ENCODE measurements around the gene ELL2.

The ELL2 gene
- 122 reads per million, percentile 86 among the genes with 10 or more reads in this experiment for total RNA-seq

DNA sequence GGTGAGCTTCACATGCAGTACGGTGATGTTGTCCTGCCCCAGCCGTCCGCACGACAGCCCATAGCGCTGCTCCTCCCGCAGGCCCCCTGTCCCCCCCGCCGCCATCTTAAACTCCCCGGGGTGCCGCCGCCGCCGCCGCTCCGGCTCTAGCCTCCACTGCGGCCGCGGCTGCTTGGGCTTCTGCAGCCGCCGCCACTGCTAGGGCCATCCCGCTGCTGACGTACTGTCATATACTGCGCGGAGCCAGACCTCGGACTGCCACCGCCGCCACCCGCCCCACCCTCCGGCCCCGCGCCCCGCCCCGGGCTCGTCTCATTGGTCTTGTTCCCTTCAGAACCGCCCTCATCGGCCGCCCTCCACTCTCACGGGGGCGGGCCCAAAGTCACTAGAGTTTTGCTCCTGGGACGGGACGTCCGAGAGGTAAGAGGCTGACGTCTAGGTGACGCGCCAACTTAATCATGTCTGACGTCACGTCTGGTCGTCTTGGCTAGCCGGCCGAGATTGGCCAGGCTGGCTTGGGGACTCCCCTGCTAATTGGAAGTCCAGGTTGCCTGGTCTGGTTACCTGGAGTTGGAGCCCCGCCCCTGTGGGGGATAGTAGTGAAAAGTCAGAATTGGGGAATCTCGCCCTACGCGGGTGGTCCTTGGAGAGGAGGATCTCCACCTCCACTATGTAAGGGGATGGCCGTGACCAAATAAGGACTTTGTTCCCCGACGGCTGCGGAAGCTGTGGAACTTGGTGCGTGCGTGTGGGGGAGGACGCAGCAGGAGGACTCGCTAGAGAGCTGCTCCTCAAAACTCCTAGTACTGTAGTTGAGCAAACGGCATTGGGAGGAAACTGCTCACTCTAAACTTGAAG lies at the start of gene ELL2:
Gene ELL2, minus strand, starts transcription at position 235 of the 858 bp plus-strand sequence. Its CDS starts 130 bp downstream, at position 105.
- peak; percentile 97 for DNase-seq

DNA sequence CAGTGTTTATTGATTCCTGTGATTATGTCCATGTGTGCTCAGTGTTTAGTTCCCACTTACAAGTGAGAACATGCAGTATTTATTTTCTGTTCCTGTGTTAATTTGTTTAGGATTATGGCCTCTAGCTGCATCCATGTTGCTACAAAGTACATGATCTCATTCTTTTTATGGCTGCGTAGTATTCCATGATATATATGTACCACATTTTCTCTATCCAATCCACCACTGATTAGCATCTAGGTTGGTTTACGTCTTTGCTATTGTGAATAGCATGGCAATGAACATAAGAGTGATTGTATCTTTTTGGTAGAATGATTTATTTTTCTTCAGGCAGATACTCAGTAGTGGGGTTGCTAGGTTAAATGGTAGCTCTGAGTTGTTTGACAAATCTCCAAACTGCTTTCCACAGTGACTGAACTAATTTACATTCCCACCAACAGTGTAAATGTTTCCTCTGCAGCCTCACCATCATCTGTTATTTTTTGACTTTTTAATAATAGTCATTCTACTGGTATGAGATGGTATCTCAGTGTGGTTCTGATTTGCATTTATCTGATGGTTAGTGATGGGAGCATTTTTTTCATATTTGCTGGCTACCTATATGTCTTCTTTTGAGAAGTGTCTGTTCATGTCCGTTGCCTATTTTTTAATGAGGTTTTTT lies 47.5 kb upstream of the ELL2 start:
- DNase-seq, result no peak

DNA sequence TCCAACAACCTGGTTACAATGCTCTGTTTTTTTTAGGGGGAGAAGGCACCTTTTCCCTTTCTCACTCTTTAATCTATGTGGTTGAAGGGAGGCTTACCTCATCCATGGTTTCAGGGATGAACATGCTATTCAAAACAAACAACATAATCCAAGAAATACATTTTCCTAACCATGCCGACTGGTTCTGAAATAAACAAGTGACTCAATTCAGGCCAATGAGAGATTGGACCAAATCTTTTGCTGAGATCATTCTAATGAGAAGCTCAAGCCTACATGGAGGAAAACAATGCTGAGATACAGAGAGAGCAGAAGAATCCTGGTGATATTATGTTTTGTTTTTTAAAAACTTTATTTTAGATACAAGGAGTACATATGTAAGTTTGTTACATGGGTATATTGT lies 46.8 kb upstream of the ELL2 start:
- no peak for DNase-seq

DNA sequence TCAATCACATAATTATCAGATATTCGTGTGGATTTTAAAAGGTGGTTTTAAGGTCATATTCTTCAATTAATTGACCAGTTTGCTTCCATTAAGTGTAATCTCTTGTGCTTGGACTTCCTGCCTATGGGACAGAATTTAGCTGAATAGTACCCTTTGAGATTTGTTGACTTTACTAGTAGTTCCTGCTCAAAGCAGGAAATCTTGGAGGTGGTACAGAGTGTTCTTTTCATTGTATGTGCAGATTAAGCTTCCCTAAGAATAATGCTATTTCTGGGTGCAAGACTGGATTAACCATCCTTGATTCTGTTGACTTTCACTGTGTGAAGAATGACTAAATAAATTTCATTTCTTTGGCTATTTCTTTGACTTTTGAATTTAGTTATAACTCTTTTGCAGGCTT lies 45.4 kb upstream of the ELL2 start:
- DNase-seq, result no peak

DNA sequence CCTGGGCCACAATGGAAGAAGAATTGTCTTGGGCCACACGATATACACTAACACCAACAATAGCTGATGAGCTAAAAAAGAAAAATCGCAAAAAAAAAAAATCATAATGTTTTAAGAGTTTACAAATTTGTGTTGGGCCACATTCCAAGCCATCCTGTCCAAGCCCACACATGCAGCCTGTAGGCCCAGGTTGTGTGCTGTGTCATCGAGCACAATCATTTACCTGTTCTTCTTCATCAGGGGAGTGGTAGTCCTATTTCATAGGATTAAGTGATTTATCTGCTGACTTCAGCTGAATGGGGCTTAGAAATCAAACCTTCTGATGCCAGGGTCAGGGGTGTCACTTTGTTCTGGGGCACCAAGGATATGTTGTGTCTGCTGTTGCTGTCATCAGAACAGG lies 44.6 kb upstream of the ELL2 start:
- no peak for DNase-seq

DNA sequence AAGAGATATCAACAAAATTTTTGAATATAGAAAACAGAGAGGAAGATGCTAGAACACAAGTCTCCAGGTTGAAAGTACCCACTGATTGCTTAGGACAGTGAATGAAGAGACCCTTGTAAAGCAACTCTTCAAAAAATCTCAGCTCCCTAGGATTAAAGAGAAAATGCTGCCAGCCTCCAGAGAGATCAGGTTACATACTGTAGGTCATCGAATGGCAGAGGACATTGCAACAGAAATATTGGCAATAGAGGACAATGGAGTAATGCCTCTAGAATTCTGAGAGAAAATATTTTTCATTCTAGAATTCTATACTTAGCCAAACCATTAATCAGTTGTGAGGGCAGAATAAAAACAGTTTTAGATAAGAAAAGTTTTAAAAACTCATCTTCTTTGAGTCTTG lies 43.1 kb upstream of the ELL2 start:
- no peak for DNase-seq

DNA sequence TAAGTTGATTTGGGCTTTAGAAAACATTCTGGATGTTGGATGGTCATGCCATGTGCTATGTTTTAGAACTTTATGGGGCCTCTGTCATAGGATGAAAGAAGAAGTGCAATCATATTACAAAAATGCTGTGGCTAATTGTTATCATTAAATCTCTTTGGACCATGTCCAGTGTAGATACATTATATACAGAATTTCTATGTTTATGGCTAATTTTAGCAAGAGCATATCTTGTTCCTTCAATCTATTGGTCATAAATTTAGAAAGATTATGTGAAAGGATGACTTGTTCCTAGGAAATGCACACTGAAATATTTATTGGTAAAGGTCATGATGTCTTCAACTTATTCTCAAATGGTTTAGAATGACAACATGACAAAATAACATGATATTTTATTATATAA lies 42.4 kb upstream of the ELL2 start:
- no peak for DNase-seq

DNA sequence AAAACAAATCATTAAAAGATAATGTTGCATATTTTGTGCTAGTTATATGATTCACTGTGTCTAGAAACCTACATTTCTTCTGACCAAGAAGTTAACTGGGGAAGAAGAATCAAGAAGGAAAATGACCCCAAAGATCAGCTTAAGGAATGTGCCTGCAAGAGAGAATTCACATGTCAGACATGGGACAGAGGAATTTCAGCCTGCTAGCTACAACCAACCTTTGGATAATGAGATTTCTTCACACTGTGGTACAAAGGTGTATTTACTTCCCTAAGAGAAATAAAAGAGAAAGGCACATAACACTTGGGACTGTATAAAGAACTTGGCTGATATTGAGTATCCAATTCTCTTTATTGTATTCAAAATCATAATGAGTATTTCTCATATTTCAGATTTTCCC lies 39.6 kb upstream of the ELL2 start:
- no peak for DNase-seq

DNA sequence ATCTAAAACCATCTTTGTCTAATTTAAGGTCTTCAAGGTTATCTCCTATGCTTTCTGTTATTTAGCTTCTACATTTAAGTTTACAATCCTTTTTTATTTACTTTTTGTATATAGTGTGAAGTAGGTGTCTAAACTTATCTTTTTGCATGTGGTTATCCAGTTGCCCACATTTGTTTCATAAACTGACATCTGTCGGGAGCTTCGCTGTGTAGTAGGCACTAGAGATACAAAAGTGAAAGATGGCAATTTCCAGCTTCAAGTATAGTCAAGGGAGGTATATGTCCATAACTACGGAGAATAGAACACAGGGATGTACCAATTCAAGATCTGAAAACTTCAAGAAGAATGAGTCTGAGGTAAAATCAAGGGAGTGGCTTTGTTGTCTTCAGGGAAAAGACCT lies 38.7 kb upstream of the ELL2 start:
- DNase-seq, result no peak

DNA sequence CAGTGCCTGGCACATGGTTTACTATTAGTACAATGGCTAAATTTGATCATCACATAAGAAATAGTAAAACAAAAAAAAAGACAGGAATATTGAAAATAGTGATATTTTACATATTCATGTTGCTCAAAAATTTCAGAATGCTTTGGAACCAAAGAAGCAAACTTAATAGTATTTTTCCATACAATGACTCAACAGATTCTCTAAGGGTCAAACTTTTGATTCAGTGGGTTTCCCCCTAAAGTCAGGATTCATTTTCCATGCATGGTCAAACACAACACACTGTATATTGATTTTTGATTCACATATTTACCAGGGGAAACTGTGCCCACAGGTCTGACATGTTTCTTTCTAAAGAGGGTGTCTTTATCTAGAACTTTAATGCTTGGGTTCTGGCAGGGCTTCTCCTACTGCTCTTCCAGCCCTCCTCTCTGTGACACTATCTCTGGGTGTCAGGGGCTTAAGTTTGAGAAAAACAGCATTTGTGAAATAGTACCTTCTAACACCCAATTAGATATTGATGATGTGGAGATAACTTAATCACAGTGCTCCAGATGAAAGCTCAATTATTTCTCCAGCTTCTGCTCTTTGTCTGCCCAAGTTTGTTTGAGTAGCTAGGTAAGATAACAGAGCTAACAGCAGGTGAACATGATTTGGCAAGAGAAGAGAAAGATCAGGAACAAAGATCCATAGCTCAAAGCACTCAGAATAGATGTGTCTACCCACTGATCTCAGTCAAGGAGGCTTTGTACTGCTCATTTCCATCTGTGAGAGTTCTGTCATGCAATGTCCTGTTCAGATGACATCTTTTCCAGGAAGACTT lies 35.5 kb upstream of the ELL2 start:
- no peak for DNase-seq

DNA sequence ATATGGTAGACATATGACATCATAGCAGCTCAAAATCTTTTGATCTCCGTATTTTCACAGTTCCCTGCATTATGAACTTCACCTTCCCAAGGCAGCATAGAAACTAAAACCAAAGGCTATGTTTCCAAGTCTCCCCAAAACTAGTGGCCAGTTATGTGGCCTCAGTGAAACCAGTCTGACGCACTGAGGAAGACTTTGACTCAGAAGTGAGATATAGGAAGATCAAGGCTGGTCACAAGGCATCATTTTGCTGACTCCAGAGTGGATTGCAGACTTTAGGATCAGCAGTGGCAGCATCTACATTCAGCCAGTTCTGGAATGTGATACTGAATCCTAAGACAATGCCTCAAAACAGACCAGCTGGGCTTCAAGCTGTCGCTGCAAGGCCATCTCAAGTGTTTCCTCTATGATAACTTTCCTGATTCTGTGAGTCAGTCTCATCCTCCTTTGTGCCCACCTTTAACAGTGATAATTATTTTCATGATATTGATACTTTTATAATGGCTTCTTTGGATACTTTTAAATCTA lies 34.4 kb upstream of the ELL2 start:
- DNase-seq, result no peak

DNA sequence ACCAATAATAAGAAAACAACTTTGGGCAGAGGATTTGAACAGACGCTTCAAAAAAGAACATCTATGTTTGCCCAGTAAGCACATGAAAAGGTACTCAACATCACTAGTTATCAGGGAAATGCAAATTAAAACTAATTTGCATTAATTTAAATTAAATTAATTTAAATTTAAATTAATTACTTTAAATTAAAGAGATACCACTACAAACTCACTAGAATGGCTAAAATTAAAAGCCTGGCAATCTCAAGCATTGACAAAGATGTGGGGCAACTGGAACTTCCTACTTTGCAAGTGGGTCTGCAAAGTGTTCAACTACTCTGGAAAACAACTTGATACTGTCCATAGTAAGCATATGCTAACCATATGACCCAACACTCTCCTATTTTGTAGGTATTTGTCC lies 32.1 kb upstream of the ELL2 start:
- DNase-seq, result no peak

DNA sequence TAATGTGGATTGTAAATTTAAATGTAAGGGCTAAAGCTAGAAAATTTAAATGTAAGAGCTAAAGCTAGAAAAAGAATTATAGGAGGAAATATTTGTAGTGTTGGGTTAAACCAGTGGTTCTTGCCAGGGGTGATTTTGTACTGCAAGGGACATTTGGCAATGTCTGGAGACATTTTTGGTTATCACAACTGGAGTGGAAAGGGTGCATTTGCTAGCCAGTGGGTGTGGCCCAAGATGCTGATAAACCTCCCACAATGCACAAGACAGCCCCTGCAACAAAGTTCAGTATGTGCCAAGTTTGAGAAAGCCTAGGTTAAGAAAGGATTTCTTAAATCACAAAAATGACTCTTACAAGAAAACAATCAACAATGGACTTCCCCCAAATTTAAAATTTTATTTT lies 31.6 kb upstream of the ELL2 start:
- no peak for DNase-seq

DNA sequence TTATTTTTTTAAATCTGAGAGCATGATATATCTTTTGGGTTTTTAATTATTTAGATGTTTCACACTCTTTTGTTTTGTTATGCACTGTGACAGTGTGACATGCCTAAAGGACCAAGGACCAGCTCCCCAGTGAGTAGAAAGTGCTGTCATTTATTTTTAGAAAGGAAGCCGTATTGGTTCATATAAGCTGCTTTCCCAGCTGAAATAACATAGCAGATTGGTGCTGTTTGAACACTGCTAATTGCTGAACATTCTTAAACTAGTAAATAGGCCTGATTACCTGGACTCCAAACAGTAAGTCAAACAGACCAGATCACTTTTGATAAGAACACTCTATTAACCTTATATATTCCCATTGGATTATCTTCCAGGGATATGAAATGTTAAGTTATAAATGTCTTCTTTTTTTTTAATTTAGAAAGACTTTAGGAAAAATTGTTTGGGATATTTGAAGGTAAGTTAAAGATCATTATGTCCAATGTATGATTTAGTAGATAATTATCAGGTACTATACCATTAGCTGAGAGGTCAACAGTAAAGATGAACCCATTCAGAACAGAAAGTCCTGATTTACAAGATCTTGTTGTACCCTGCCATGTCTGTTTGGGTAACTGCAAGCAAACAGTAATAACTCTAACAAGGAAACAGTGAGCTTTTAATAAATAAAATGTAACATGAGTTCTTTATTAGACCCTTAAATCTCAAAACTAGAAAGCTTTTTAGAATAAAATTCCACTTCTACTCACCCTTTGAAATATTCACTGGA lies 27.8 kb upstream of the ELL2 start:
- DNase-seq, result no peak

DNA sequence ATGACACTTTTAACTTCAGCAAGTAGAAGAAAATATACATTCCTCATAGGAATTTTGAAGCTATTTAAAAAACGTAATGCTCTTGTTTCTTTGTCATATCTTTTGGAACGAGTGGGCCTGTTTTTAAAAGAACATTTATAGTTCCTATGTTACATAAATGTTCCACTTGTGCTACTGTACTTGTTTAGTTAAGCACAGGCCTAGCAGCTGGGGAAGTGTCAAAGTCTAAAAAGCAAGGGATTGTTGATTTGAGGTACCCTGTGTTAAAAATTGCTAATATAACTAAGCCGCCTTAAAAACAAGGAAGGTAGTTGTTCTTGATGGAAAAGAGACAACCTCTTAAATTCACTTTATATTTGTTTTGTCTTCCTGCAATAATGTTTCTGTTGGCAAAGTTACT lies 27.2 kb upstream of the ELL2 start:
- DNase-seq, result no peak

DNA sequence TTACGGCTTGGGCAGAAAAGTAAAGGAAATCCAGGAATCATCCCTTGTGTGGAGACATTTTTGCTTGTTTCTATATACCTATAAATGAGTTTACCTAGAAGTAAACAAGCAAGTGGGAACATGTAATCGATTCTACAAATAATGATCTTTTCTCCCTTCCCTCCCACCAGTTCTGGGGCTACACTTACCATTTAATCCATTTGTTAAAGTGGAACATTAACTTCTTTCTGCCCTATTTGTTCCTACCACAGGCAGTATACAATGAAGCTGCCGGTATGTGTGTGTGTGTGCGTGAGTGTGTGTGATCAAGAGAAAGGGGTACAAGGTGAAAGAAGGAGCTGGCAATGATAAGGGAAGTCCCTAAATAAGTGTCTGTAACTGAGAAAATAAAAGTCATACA lies 26.4 kb upstream of the ELL2 start:
- no peak for DNase-seq

DNA sequence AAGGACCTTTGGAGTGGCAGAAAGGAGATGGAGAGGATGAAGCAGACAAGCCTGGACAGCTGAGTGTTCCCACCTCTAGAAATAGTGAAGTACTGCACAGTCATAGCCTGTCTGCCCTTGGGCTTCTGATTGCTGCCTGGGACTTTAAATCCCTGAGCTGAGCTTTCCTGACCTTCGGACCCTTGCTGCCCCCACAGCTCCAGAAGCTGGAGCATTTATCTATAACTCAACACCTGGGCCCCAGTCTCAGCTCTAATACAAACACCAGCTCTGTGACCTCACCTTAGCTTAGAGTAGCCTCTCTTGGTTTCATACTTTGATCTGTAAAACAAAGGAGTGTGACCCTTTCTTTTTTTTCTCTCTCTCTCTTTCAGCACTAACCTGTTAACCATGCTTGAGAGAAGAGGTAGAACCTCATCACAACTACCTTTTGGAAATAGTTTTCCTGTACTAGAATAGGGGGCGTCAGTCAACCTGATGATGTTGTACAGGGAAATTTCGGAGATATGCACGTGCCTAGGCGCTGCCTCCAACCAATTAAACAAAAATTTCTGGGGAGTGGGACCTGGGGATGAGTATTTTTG lies 25.4 kb upstream of the ELL2 start:
- DNase-seq, result no peak

DNA sequence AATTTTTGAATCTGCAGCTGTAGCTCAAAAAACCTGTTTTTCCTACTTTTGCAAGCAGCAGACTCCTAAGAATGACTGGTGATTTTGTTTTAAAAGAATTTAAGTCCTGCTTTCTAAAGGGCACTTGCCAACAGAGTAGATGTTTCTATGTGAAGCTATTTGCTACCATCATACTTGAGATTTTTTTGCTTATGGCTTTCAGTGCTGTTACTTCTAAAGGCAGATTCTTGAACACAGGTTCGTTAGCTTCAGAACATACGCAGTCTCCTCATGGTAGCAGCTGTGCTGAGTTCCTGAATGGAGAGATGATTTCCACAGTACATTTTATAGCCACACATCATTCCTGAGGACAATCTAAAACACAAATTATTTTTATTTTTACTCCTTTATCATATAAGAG lies 24.4 kb upstream of the ELL2 start:
- no peak for DNase-seq

DNA sequence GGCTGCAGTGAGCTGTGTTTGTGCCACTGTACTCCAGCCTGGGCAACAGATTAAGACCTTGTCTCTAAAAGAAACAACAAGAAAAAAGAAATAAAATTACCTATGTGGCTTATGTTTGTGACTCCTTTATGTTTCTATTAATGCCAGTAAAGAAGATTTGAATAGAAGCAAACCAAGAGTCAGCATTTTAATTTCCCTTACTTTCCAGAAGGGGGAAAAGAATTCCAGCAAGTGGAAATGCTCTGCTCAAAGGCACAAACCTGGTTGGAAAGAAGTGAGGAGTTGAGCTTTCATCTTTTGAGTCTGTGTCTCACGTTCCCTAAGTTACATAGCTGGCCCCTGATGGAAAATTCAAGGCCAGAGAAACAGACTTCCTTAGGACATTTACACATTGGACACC lies 23.6 kb upstream of the ELL2 start:
- DNase-seq, result no peak

DNA sequence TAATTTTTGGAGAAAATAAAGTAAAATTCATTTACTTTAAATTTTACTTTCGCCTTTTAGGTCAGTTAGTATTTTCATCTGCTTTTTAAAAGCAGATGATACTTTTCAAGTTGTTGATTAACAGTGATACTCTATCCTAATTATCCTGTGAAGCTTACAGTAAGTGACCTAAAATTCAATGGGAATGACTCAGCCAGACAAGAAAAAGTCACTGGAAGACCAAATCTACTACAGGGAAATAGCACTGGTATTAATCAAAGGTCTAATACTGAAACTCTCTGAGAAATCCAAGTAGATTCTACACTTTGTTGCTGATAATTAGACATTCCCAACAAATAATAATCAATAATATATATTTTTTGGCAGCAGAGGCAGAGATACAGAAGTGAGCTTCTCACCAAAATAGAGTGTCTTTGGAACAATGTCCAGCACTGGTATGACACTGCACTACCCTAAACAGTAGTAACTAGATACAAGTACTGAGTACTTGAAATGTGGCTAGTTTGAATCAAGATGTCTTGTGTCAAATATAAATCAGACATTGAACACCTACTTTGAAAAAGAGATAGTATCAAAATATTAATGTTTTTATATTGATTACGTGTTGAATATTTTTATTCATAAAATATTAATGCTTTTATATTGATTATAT lies 22.8 kb upstream of the ELL2 start:
- no peak for DNase-seq

DNA sequence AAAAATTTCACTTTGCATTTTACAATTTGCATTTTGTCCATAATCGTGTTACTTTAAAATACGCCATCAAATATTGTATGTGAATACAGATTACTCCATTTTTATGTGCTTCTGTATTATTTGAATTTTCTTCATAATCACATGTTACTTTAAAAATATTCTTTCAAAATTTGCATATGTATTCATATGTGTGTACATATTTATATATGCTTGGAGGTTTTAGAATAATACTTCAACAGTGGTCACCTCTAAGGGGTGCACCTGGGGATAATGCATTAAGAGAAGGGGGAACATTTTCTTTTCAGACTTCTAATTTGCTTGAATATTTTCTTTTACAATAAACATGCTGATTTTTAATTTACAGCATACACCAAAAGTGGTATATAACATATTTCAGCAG lies 21.9 kb upstream of the ELL2 start:
- no peak for DNase-seq

DNA sequence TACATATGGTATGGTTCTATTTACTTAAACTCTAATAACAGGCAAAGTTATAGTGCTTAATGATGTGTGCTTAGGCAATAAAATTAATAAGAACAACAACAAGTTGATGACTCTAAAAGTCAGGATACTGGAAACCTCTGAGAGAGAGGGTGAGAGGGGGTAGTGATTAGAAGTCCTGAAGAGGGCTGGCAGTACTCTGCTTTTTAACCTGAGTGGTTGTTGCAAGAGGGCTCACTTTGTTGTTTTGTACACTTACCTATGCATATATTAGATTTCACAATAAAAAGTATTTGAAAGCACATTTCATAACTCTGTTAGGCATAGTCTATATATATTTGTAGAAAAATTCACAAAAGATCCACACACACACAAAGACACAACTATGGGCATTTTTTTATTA lies 21.4 kb upstream of the ELL2 start:
- DNase-seq, result no peak
